Hepatocyte (in vitro differentiated cells): Measurements from ENCODE around the gene GBP3. TPM values are rescaled to one million over a fixed set of nuclear protein-coding genes. Genes with fewer than 3 reads are reported as not detected.

Source experiments
- DNase-seq: peaks from one replicate; pipeline ENCODE4 v3.0.0-alpha.2; 2016; ENCODE audit warnings: low spot score
- H2AFZ ChIP-seq: fragments of 200-600 bp; sonication (generic); 2 replicates; pipeline ENCODE4 v1.6.0; 2016; ENCODE audit warnings: antibody characterized with exemption, mild to moderate bottlenecking
- H3K27ac ChIP-seq: fragments of 200-600 bp; sonication (generic); 2 replicates; pipeline ENCODE4 v1.5.1; 2016; ENCODE audit warnings: mild to moderate bottlenecking
- H3K27me3 ChIP-seq: fragments of 200-600 bp; sonication (generic); 2 replicates; pipeline ENCODE4 v1.6.1; 2016
- H3K36me3 ChIP-seq: fragments of 200-600 bp; sonication (generic); replicated peaks from 2 replicates; pipeline ENCODE4 v1.5.1; 2016; ENCODE audit warnings: low read depth; ENCODE audit not compliant: insufficient read depth
- H3K4me1 ChIP-seq: fragments of 200-600 bp; sonication (generic); 2 replicates; pipeline ENCODE4 v1.5.1; 2016; ENCODE audit warnings: mild to moderate bottlenecking, moderate library complexity; ENCODE audit not compliant: insufficient read depth
- H3K4me2 ChIP-seq: fragments of 200-600 bp; sonication (generic); 2 replicates; pipeline ENCODE4 v1.6.0; 2016
- H3K4me3 ChIP-seq: fragments of 200-600 bp; sonication (generic); 2 replicates; pipeline ENCODE4 v1.5.1; 2016; ENCODE audit warnings: mild to moderate bottlenecking
- H3K79me2 ChIP-seq: fragments of 200-600 bp; sonication (generic); 2 replicates; pipeline ENCODE4 v1.6.0; 2017; ENCODE audit warnings: mild to moderate bottlenecking
- H3K9me2 ChIP-seq: fragments of 200-600 bp; sonication (generic); replicated peaks from 2 replicates; pipeline ENCODE4 v1.6.0; 2017; ENCODE audit warnings: mild to moderate bottlenecking; ENCODE audit not compliant: insufficient read depth
- H3K9me3 ChIP-seq: fragments of 200-600 bp; sonication (generic); 2 replicates; pipeline ENCODE4 v1.5.1; 2016; ENCODE audit warnings: low read depth, mild to moderate bottlenecking
- H4K20me1 ChIP-seq: fragments of 200-600 bp; sonication (generic); 2 replicates; pipeline ENCODE4 v1.6.0; 2016; ENCODE audit warnings: mild to moderate bottlenecking; ENCODE audit not compliant: insufficient read depth, poor library complexity, severe bottlenecking
- CTCF ChIP-seq: fragments of 200-600 bp; sonication (generic); IDR thresholded peaks from 2 replicates; pipeline ENCODE4 v1.5.1; 2016; ENCODE audit warnings: antibody characterized with exemption, mild to moderate bottlenecking; ENCODE audit not compliant: poor library complexity
- EZH2 ChIP-seq: fragments of 200-600 bp; sonication (generic); IDR thresholded peaks from 2 replicates; pipeline ENCODE4 v1.6.1; 2016; ENCODE audit warnings: antibody characterized with exemption, mild to moderate bottlenecking, borderline replicate concordance
- EZH2phosphoT487 ChIP-seq: fragments of 200-600 bp; sonication (generic); IDR thresholded peaks from one replicate; pipeline ENCODE4 v1.6.1; 2018; ENCODE audit warnings: antibody characterized with exemption, mild to moderate bottlenecking, low read depth, moderate library complexity; ENCODE audit not compliant: unreplicated experiment, severe bottlenecking
- WGBS: methylation state at CpG from one replicate; pipeline ENCODE4 v1.1.6; 2016; ENCODE audit warnings: low lambda C conversion rate; ENCODE audit errors: missing lambda C conversion rate; 5-methylcytosine and 5-hydroxymethylcytosine counted together
- polyA plus RNA-seq: library from polyadenylated mRNA; unstranded; fragments of >200 nt; fragmentation: Nextera tagmentation; extraction: Ambion mirVana; gene quantifications from 2 replicates; pipeline ENCODE4 v1.2.1, GENCODE V29; 2016
- small RNA-seq: library from RNA; depleted of rRNA; stranded (forward); fragments of <200 nt; gene quantifications from one replicate; pipeline ENCODE3, GENCODE V24; 2014
- total RNA-seq: library from RNA; depleted of rRNA; stranded (reverse); fragments of >200 nt; gene quantifications from 2 replicates; pipeline ENCODE4 v1.2.3, GENCODE V29; 2014

Gene GBP3
- total and polyA plus RNA-seq, 2 experiments from 2014 or later: 5.4 to 12.0 TPM

DNA sequence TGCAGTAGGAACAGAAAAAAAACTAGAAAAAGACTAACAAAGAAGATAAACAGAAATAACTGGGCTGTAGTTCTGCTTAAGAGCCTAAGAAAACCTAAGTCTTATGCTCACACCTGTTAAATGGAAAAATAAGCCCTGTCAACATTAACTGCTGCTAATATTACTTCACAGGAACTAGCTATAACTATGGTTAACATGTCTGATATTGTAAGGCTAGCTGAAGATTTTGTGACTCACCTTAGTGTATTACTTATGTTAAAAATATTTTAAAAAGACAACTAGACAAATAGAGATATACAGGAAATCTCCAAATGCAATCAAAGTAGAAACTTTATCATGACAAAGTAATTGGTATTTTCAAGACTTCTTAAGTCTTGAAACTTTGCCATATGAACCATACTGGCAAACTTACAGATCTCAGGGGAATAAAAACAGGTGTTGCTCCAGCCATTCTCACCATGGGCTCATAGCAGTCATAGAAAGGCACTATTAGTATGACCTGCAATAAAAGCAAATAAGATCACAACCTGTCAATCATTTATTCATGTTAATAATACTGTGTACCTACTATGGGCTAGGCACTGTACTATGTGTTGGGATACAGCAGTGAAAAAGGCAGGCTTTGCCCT, 60.9 kb downstream of the GBP3 start:
- H3K27ac ChIP-seq: no peak overlapping the region
- no peaks in the 10 kb centered on the region for H3K9me2 ChIP-seq
- H3K79me2 ChIP-seq: no peaks in the 10 kb centered on the region
- H3K9me3 ChIP-seq: no peaks in the 10 kb centered on the region
- H3K27me3 ChIP-seq: no peaks in the 10 kb centered on the region
- no peak overlapping the region for H3K4me3 ChIP-seq
- H3K4me2 ChIP-seq: no peak overlapping the region
- no peaks in the 10 kb centered on the region for H3K4me1 ChIP-seq
- DNase-seq: no peak
- H3K36me3 ChIP-seq: no peaks in the 10 kb centered on the region
- no peaks in the 10 kb centered on the region for H4K20me1 ChIP-seq
- no peak overlapping the region for H2AFZ ChIP-seq
- TF ChIP-seq EZH2 (no peak), EZH2phosphoT487 (no peak), CTCF (no peak)

DNA sequence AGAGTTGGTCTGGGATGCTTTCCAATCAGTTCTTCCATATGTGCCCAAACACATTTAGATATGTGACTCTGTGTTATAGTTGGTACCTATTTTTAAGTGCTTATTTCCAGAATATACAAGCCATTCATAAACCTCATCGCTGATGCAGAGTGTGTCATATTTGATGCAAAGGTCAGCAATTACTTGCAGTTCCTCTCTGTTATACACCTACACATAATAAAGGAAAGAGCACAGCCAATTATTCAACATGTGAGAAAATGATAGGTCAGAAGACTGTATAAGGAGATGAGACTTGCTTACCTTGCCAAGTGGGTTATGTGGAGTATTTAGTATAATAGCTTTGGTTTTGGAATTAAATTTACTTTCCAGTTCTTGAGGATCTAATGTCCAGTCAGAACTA, 61.6 kb downstream of the GBP3 start:
- Histone ChIP-seq H3K27ac (no peak overlapping the region), H3K4me1 (no peaks in the 10 kb centered on the region), H3K79me2 (no peaks in the 10 kb centered on the region), H3K27me3 (no peaks in the 10 kb centered on the region), H3K9me3 (no peaks in the 10 kb centered on the region), H4K20me1 (no peaks in the 10 kb centered on the region), H3K4me3 (no peak overlapping the region), H3K9me2 (no peaks in the 10 kb centered on the region), H3K36me3 (no peaks in the 10 kb centered on the region), H3K4me2 (no peak overlapping the region), H2AFZ (no peak overlapping the region)
- TF ChIP-seq EZH2phosphoT487 (no peak), EZH2 (no peak), CTCF (no peak)
- no peak for DNase-seq
- WGBS: 100% methylated on average over 1 of the region's 1 CpG

Small RNA genes lying within 50 kb of the gene (small RNA-seq; reads per million reads assigned to genes)
- not detected for gene RF00019

Other genes starting within 250 kb of the GBP3 start
- 52.6 and 58.1 TPM in 2 replicates for gene GTF2B, start 131.3 kb downstream of the GBP3 start, total RNA-seq
- gene GTF2B, start 131.3 kb downstream of the GBP3 start, polyA plus RNA-seq: 43.1 and 45.0 TPM in 2 replicates
- 55.6 and 56.3 TPM in 2 replicates for gene KYAT3, start 30.2 kb downstream of the GBP3 start, total RNA-seq
- gene KYAT3, start 30.2 kb downstream of the GBP3 start, polyA plus RNA-seq: 45.5 and 45.9 TPM in 2 replicates
- 17.4 and 18.7 TPM in 2 replicates for gene RBMXL1, start 30.2 kb downstream of the GBP3 start, total RNA-seq
- 9.2 and 10.7 TPM in 2 replicates for gene RBMXL1, start 30.2 kb downstream of the GBP3 start, polyA plus RNA-seq
- 18.9 and 20.3 TPM in 2 replicates for gene GBP1, start 42.3 kb upstream of the GBP3 start, total RNA-seq
- gene GBP1, start 42.3 kb upstream of the GBP3 start, polyA plus RNA-seq: 12.0 and 19.3 TPM in 2 replicates
- 31.7 and 32.9 TPM in 2 replicates for gene GBP2, start 103.2 kb upstream of the GBP3 start, total RNA-seq
- gene GBP2, start 103.2 kb upstream of the GBP3 start, polyA plus RNA-seq: 11.0 and 13.9 TPM in 2 replicates
- gene GBP7, start 153.1 kb upstream of the GBP3 start, total RNA-seq: 0.63 and 1.0 TPM in 2 replicates
- gene GBP7, start 153.1 kb upstream of the GBP3 start, polyA plus RNA-seq: 0.06 and 0.27 TPM in 2 replicates
- gene GBP4, start 176.1 kb upstream of the GBP3 start, total RNA-seq: 0.84 and 3.9 TPM in 2 replicates
- gene GBP4, start 176.1 kb upstream of the GBP3 start, polyA plus RNA-seq: 0.28 and 0.66 TPM in 2 replicates
- gene GBP5, start 250.0 kb upstream of the GBP3 start, total RNA-seq: not detected in 2 replicates
- not detected in 2 replicates for gene GBP5, start 250.0 kb upstream of the GBP3 start, polyA plus RNA-seq